CD4-positive, alpha-beta T cell treated with Interleukin-10 for 1 hour (primary cell): ENCODE measurements around the gene SIGLEC5.

Experiments
- DNase-seq: peaks from one replicate; pipeline ENCODE4 v3.0.0-alpha.2; 2020

The SIGLEC5 gene

DNA sequence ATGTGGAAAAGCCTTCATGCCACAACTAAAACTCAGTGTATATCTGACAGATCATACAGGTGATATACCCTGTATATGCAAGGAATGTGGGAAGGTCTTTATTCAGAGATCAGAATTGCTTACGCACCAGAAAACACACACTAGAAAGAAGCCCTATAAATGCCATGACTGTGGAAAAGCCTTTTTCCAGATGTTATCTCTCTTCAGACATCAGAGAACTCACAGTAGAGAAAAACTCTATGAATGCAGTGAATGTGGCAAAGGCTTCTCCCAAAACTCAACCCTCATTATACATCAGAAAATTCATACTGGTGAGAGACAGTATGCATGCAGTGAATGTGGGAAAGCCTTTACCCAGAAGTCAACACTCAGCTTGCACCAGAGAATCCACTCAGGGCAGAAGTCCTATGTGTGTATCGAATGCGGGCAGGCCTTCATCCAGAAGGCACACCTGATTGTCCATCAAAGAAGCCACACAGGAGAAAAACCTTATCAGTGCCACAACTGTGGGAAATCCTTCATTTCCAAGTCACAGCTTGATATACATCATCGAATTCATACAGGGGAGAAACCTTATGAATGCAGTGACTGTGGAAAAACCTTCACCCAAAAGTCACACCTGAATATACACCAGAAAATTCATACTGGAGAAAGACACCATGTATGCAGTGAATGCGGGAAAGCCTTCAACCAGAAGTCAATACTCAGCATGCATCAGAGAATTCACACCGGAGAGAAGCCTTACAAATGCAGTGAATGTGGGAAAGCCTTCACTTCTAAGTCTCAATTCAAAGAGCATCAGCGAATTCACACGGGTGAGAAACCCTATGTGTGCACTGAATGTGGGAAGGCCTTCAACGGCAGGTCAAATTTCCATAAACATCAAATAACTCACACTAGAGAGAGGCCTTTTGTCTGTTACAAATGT, 42.7 kb downstream of the SIGLEC5 start:
- no peak for DNase-seq

DNA sequence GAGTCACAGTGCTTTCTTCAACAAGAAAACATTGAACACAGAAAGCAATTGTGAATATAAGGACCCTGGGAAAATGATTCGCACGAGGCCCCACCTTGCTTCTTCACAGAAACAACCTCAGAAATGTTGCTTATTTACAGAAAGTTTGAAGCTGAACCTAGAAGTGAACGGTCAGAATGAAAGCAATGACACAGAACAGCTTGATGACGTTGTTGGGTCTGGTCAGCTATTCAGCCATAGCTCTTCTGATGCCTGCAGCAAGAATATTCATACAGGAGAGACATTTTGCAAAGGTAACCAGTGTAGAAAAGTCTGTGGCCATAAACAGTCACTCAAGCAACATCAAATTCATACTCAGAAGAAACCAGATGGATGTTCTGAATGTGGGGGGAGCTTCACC, 43.4 kb downstream of the SIGLEC5 start:
- no peak for DNase-seq

GRCh38 chr19:51586103-51586728, 44.0 kb downstream of the SIGLEC5 start:
- no peak for DNase-seq

GRCh38 chr19:51576850-51577249, 53.4 kb downstream of the SIGLEC5 start:
- no peak for DNase-seq

- no peak for DNase-seq
Measured at GRCh38 chr19:51573331-51573730, 56.9 kb downstream of the SIGLEC5 start.

GRCh38 chr19:51572908-51573307, 57.3 kb downstream of the SIGLEC5 start:
- DNase-seq = no peak

GRCh38 chr19:51572410-51572809, 57.8 kb downstream of the SIGLEC5 start:
- DNase-seq = no peak

DNA sequence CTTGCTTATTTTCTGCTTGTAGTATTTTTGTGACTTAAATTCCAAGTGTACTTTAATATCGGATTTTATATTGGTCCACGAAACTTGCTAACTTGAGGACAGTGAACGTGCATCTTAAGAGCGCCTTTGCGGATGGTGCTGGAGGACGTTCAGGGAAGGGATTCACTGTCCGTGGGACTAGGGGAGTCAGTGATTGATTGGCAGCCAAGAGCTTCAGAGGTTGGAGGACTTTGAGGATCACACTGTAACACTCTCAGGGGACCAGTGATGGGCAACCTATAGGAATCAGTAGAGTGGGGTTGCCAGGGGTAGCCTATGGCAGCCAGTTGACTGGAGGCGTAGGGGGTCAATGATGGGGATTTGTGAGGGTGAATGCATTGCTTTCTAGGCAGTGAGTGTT, 58.6 kb downstream of the SIGLEC5 start:
- no peak for DNase-seq

- peak; percentile 91 for DNase-seq
Measured at GRCh38 chr19:51570962-51571575, 59.1 kb downstream of the SIGLEC5 start, which contains the start of gene ZNF175. TSS of gene ZNF175 (plus strand) at chr19:51571283. CDS start at chr19:51573330, 2,047 bp downstream.

GRCh38 chr19:51568456-51568855, 61.7 kb downstream of the SIGLEC5 start:
- DNase-seq = no peak

DNA sequence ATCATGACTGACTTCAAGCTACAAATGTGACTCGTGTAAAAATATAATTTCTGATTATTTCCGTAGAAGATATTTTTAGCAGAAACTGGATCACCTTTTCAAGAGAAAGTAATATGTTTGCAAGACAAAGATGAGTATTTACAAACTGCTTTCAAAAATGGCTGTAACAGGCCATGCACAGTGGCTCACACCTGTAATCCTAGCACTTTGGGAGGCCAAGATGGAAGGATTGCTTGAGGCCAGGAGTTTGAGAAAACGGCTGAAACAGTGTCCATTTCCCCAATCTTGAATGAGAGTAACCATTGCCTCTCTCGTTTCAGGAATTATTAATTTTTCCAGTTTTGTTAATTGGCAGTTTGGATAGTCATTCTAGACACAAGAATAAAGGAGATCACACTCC, 62.6 kb downstream of the SIGLEC5 start:
- no peak for DNase-seq

DNA sequence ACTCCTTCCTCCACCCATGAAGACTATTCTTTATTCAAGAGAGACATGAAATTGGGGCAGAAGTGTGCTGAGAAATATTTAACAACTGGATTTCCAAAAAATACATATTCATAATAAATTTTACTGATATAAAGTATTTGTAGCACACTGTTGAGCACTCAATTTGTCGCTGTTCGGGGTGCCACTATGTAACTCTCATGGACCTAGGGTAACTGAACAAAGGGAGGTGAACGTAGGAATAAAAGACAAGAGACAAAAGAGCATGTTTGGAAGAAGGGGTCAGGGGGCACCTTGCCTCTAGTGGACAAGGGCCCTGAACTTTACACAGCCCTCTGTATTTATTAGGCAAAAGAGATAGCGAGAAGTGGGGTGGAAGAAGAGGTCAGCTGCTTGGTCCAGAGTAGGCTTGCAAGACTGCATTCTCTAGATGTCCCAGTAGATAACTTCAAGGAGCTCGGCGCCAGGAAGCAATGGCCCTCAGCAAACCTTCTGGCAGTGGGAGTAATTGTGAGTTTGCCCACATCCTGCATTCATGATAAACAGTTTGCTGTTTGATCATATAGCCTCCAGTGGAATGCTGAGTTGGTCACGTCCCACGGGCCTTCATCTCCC, 63.6 kb downstream of the SIGLEC5 start:
- no peak for DNase-seq

- DNase-seq = no peak
Measured at GRCh38 chr19:51565583-51565982, 64.6 kb downstream of the SIGLEC5 start.

GRCh38 chr19:51564791-51565190, 65.4 kb downstream of the SIGLEC5 start:
- DNase-seq = no peak
